HEK293 (cell line): ENCODE measurements around the gene GLO1.

Source experiments
- CTCF ChIA-PET: fragments of 350-600 bp; formaldehyde crosslinking; extraction: SDS; loops from one replicate; lab custom pipeline; 2021; ENCODE audit warnings: antibody characterized with exemption; lab: Yijun Ruan, JAX
- POLR2A ChIA-PET: fragments of 300-600 bp; formaldehyde crosslinking; extraction: SDS; loops from one replicate; lab custom pipeline; 2020; ENCODE audit warnings: antibody characterized with exemption, inconsistent platforms; lab: Yijun Ruan, JAX
- H3K27ac ChIP-seq: fragments of 200-500 bp; sonication (Bioruptor generic); 2 replicates; pipeline ENCODE4 v1.5.1; 2014; ENCODE audit warnings: low read depth, low read length, control low read depth, inconsistent platforms; ENCODE audit errors: extremely low read depth
- H3K36me3 ChIP-seq, 2 experiments: fragments of 200-500 bp in 1 of 2; sonication (Bioruptor generic) in 1 of 2; 1 replicate in 1 of 2; 2 replicates in 1 of 2; pipeline ENCODE4 v1.5.1; 2014 to 2017; ENCODE audit warnings: inconsistent platforms in 2 of 2, low read length in 2 of 2; ENCODE audit not compliant: control insufficient read depth in 2 of 2, insufficient read depth in 1 of 2
- H3K4me1 ChIP-seq: fragments of 200-500 bp; sonication (Bioruptor generic); 2 replicates; pipeline ENCODE4 v1.5.1; 2014; ENCODE audit warnings: mild to moderate bottlenecking, low read length, inconsistent platforms; ENCODE audit not compliant: control insufficient read depth, insufficient read depth
- H3K4me3 ChIP-seq: 2 replicates; pipeline ENCODE4 v1.5.1; 2011; ENCODE audit warnings: low read depth, mild to moderate bottlenecking, control low read depth, low read length, moderate library complexity
- H3K9me3 ChIP-seq: fragments of 200-500 bp; sonication (Bioruptor generic); 2 replicates; pipeline ENCODE4 v1.5.1; 2014; ENCODE audit warnings: low read depth, low read length, inconsistent platforms; ENCODE audit not compliant: control insufficient read depth, insufficient read depth
- INSM2 ChIP-seq: fragments of 450-650 bp; formaldehyde crosslinking; IDR thresholded peaks from 2 replicates; pipeline ENCODE4 v1.5.1; 2016; ENCODE audit warnings: missing biosample characterization, missing genetic modification characterization
- KLF8 ChIP-seq: fragments of 450-650 bp; formaldehyde crosslinking; IDR thresholded peaks from 2 replicates; pipeline ENCODE4 v1.5.1; 2016; ENCODE audit warnings: missing biosample characterization, missing genetic modification characterization
- PRDM10 ChIP-seq: fragments of 450-650 bp; formaldehyde crosslinking; IDR thresholded peaks from 2 replicates; pipeline ENCODE4 v1.5.1; 2016; ENCODE audit warnings: missing biosample characterization, missing genetic modification characterization
- ZBTB44 ChIP-seq: fragments of 450-650 bp; IDR thresholded peaks from 2 replicates; pipeline ENCODE4 v1.5.1; 2018; ENCODE audit warnings: missing biosample characterization, mild to moderate bottlenecking, missing genetic modification characterization
- ZEB2 ChIP-seq: fragments of 450-650 bp; formaldehyde crosslinking; IDR thresholded peaks from 2 replicates; pipeline ENCODE4 v1.5.1; 2016; ENCODE audit warnings: missing biosample characterization, missing genetic modification characterization
- ZFP3 ChIP-seq: fragments of 450-650 bp; formaldehyde crosslinking; IDR thresholded peaks from 2 replicates; pipeline ENCODE4 v1.5.1; 2016; ENCODE audit warnings: low read depth, missing biosample characterization, missing genetic modification characterization
- ZNF10 ChIP-seq: fragments of 450-650 bp; formaldehyde crosslinking; IDR thresholded peaks from 2 replicates; pipeline ENCODE4 v1.5.1; 2017; ENCODE audit warnings: missing biosample characterization, missing genetic modification characterization
- ZNF138 ChIP-seq: fragments of 450-650 bp; formaldehyde crosslinking; IDR thresholded peaks from 2 replicates; pipeline ENCODE4 v1.5.1; 2016; ENCODE audit warnings: missing biosample characterization, missing genetic modification characterization, borderline replicate concordance
- ZNF214 ChIP-seq: fragments of 450-650 bp; formaldehyde crosslinking; IDR thresholded peaks from 2 replicates; pipeline ENCODE4 v1.5.1; 2017; ENCODE audit warnings: missing biosample characterization, mild to moderate bottlenecking, missing genetic modification characterization, borderline replicate concordance
- ZNF335 ChIP-seq: fragments of 450-650 bp; formaldehyde crosslinking; conservative IDR thresholded peaks from 2 replicates; pipeline ENCODE4 v1.5.1; 2016; ENCODE audit warnings: missing biosample characterization, missing genetic modification characterization
- ZNF398 ChIP-seq: fragments of 450-650 bp; formaldehyde crosslinking; IDR thresholded peaks from 2 replicates; pipeline ENCODE4 v1.5.1; 2017; ENCODE audit warnings: missing biosample characterization, missing genetic modification characterization
- ZNF473 ChIP-seq: fragments of 450-650 bp; formaldehyde crosslinking; IDR thresholded peaks from 2 replicates; pipeline ENCODE4 v1.5.1; 2017; ENCODE audit warnings: missing biosample characterization, missing genetic modification characterization
- ZNF510 ChIP-seq: fragments of 450-650 bp; formaldehyde crosslinking; IDR thresholded peaks from 2 replicates; pipeline ENCODE4 v1.5.1; 2018; ENCODE audit warnings: mild to moderate bottlenecking, missing genetic modification characterization, missing biosample characterization; ENCODE audit not compliant: insufficient replicate concordance
- ZNF623 ChIP-seq: fragments of 450-650 bp; formaldehyde crosslinking; IDR thresholded peaks from 2 replicates; pipeline ENCODE4 v1.5.1; 2016; ENCODE audit warnings: missing biosample characterization, missing genetic modification characterization
- ZNF664 ChIP-seq: fragments of 450-650 bp; formaldehyde crosslinking; IDR thresholded peaks from 2 replicates; pipeline ENCODE4 v1.5.1; 2016; ENCODE audit warnings: missing biosample characterization, missing genetic modification characterization
- ZNF704 ChIP-seq: fragments of 450-650 bp; formaldehyde crosslinking; IDR thresholded peaks from 2 replicates; pipeline ENCODE4 v1.5.1; 2016; ENCODE audit warnings: missing biosample characterization, missing genetic modification characterization
- ZNF791 ChIP-seq: fragments of 450-650 bp; formaldehyde crosslinking; IDR thresholded peaks from 2 replicates; pipeline ENCODE4 v1.5.1; 2016; ENCODE audit warnings: missing biosample characterization, missing genetic modification characterization
- ZNF792 ChIP-seq: fragments of 450-650 bp; formaldehyde crosslinking; IDR thresholded peaks from 2 replicates; pipeline ENCODE4 v1.5.1; 2016; ENCODE audit warnings: missing biosample characterization, missing genetic modification characterization
- ZNF830 ChIP-seq: fragments of 450-650 bp; IDR thresholded peaks from 2 replicates; pipeline ENCODE4 v1.5.0; 2018; ENCODE audit warnings: missing biosample characterization, missing genetic modification characterization, low read depth, mild to moderate bottlenecking, moderate library complexity
- ZXDB ChIP-seq: fragments of 450-650 bp; formaldehyde crosslinking; IDR thresholded peaks from 2 replicates; pipeline ENCODE4 v1.5.1; 2016; ENCODE audit warnings: missing biosample characterization, missing genetic modification characterization

GLO1 gene

DNA sequence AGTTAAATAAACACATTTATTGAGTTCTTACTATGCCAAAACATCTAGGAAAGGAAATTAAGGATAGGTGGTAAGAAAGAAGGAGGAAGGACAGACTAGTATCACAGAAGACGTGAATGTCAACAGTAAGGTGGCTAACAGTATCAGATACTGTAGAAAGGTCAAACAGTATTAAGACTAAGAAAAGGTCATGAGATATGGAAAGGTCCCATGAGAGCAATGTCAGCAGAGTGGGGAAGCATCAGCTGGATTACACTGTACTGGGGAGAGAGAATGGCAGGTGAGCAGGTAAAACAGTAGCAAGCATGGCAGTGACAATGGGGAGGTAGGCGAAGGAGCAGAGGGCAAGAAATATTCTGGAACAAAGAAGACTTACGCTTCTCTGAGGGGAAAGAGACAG, 18.0 kb downstream of the GLO1 start (continued):
- TF ChIP-seq ZFP3 (tag by site-specific recombination), result no peak
- no peak for TF ChIP-seq PRDM10 (tag by site-specific recombination)

DNA sequence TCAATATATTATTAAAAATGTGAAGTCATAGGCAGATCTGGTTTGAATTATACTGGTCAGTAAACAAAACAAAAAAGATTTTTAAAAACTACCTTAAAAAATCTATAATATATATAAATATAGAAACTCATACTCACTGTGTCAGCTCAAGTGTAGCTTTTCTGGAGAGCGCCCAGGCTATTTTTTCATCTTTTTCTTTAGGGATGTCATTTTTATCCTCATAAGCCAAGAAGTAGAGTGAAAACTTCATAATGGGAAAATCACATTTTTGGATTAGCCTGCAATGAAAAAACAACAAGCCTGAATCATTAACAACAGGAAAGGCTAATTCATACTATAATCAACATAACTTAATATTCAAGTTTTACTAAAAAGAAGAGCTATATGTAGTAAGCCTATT, 18.7 kb downstream of the GLO1 start:
- POLR2A ChIA-PET, result no interaction called here
- TF ChIP-seq ZBTB44 (tag by site-specific recombination), result no peak
- TF ChIP-seq ZNF830 (tag by site-specific recombination), result no peak
- TF ChIP-seq ZNF704 (tag by site-specific recombination), result no peak
- TF ChIP-seq ZNF138 (tag by site-specific recombination), result no peak
- TF ChIP-seq ZNF510 (tag by site-specific recombination), result no peak
- no peak for TF ChIP-seq ZEB2 (tag by site-specific recombination)
- TF ChIP-seq KLF8 (tag by site-specific recombination), result no peak
- TF ChIP-seq ZXDB (tag by site-specific recombination), result no peak
- no peak for TF ChIP-seq ZNF791
- TF ChIP-seq, all 188 proteins: peak for 0
- CTCF ChIA-PET, result interaction anchor here (0.6 to 1.3 kb wide), 2 partner anchors 12 to 14 kb away, joined by 3 read pairs; no protein-coding TSS in a partner anchor
- H3K27ac ChIP-seq, result no peak overlapping the region
- 0 out of 2 replicates have a peak, but pooled peaks cover 5% of the 10 kb centered on the region for H3K4me1 ChIP-seq
- H3K36me3 ChIP-seq, result peaks cover 66 to 84% of the 10 kb centered on the region in 2 experiments
- no peak overlapping the region for H3K4me3 ChIP-seq
- H3K9me3 ChIP-seq, result no peaks in the 10 kb centered on the region

DNA sequence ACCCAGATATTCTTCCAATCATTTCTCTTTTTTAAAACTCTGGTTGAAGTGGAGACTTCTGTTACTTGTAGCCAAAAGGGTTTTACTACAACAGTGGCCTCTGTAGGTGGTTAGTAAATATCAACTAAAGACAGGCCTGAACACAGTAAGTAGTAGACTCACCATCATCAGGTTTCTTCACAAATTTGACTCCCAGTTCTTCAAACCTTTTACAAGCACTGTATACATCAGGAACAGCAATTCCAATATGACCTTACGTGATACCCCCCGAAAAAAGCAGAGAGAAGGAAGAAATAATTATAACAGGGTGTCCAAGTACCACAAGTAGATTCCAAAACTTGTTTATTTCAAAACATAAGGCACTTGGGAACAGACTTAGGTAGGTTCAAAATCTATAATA, 21.1 kb downstream of the GLO1 start:
- TF ChIP-seq ZNF214 (tag by site-specific recombination), result no peak
- TF ChIP-seq, all 188 proteins: peak for 0
- H3K9me3 ChIP-seq, result no peaks in the 10 kb centered on the region
- no peak overlapping the region for H3K4me3 ChIP-seq
- no peak overlapping the region for H3K27ac ChIP-seq
- no peaks in the 10 kb centered on the region for H3K4me1 ChIP-seq
- CTCF ChIA-PET, result no interaction called here
- POLR2A ChIA-PET, result interaction anchor here (0.9 kb wide), 1 partner anchor 21 kb away, joined by 3 read pairs; the partner anchor contains the start of gene GLO1
- peaks cover 81 to 89% of the 10 kb centered on the region in 2 experiments for H3K36me3 ChIP-seq

DNA sequence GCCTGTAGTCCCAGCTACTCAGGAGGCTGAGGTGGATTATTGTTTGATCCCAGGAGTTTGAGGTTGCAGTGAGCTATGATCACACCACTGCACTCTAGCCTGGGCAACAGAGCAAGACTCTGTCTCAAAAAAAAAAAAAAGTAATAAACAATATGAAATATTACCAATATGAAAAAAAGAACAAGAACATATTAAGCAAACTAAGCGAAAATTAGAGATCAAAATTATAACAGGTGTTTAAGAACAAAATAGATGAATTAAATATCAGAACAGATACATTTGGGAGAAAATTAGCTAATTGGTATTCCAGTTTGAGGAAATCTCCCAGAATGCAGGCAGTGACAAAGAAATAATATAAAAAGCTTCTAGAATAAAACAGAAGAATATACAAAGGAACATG, 23.3 kb downstream of the GLO1 start:
- H3K36me3 ChIP-seq, result peaks cover 76 to 90% of the 10 kb centered on the region in 2 experiments
- no peaks in the 10 kb centered on the region for H3K4me1 ChIP-seq
- no peak overlapping the region for H3K27ac ChIP-seq
- no peak overlapping the region for H3K4me3 ChIP-seq
- ChIA-PET CTCF (interaction anchor here (0.6 to 1.0 kb wide), 2 partner anchors 8 to 192 kb away, joined by 3 read pairs; no protein-coding TSS in a partner anchor), POLR2A (no interaction called here)
- H3K9me3 ChIP-seq, result no peaks in the 10 kb centered on the region
- TF ChIP-seq ZNF10 (tag by site-specific recombination) (no peak), ZEB2 (tag by site-specific recombination) (no peak), ZNF664 (tag by site-specific recombination) (no peak), ZNF398 (tag by site-specific recombination) (no peak), ZNF792 (tag by site-specific recombination) (no peak), INSM2 (tag by site-specific recombination) (no peak), ZNF473 (tag by site-specific recombination) (no peak), ZNF623 (tag by site-specific recombination) (no peak), ZNF335 (tag by site-specific recombination) (no peak)
